SK-N-SH (cell line): ENCODE results near the gene SV2A. TPM values are rescaled to one million over a fixed set of nuclear protein-coding genes. Genes with fewer than 3 reads are reported as not detected.
A peak's percentile ranks its signal among the peaks of the same experiment; 100 is the strongest.

Source experiments
- CTCF ChIA-PET: fragments of 300-600, 350-600 bp; formaldehyde crosslinking; extraction: SDS; loops from one replicate; lab custom pipeline; 2021; lab: Yijun Ruan, JAX
- POLR2A ChIA-PET: fragments of 350-600 bp; sonication (Branson Sonifier 250); formaldehyde crosslinking; extraction: SDS; loops from one replicate; lab custom pipeline; 2020; ENCODE audit warnings: antibody characterized with exemption, inconsistent platforms; lab: Yijun Ruan, JAX
- DNase-seq: peaks from one replicate; pipeline ENCODE4 v3.0.0; 2012
- H2AFZ ChIP-seq: fragments of 200-600 bp; sonication (generic); 2 replicates; pipeline ENCODE4 v1.8.1; 2016; ENCODE audit warnings: antibody characterized with exemption, mild to moderate bottlenecking, low read depth
- H3F3A ChIP-seq: fragments of 200-600 bp; sonication (generic); replicated peaks from 2 replicates; pipeline ENCODE3; 2016; ENCODE audit warnings: antibody characterized with exemption, mild to moderate bottlenecking; ENCODE audit not compliant: insufficient read depth
- H3K27ac ChIP-seq, 2 experiments: fragments of 200-500 bp in 1 of 2; fragments of 200-600 bp in 1 of 2; sonication (Bioruptor generic) in 1 of 2; sonication (generic), shearing (Covaris generic) in 1 of 2; 2 replicates each; pipeline versions ENCODE4 v1.5.1 to v1.6.1; 2014 to 2016; ENCODE audit warnings: low read depth in 2 of 2, inconsistent platforms in 1 of 2, low read length in 1 of 2, mild to moderate bottlenecking in 1 of 2, mixed read lengths in 1 of 2
- H3K27me3 ChIP-seq: fragments of 200-600 bp; sonication (generic), shearing (Covaris generic); 2 replicates; pipeline ENCODE4 v1.6.1; 2016; ENCODE audit warnings: mixed run types; ENCODE audit not compliant: insufficient read depth
- H3K36me3 ChIP-seq, 2 experiments: fragments of 200-500 bp in 1 of 2; fragments of 200-600 bp in 1 of 2; sonication (Bioruptor generic) in 1 of 2; sonication (generic) in 1 of 2; replicated peaks in 1 of 2; 2 replicates each; pipeline versions ENCODE3 to v1.5.1; 2014 to 2016; ENCODE audit warnings: low read length in 1 of 2, mild to moderate bottlenecking in 1 of 2; ENCODE audit not compliant: insufficient read depth in 2 of 2, control insufficient read depth in 1 of 2
- H3K4me1 ChIP-seq, 2 experiments: fragments of 200-500 bp in 1 of 2; fragments of 200-600 bp in 1 of 2; sonication (Bioruptor generic) in 1 of 2; sonication (generic), shearing (Covaris generic) in 1 of 2; 2 replicates each; pipeline versions ENCODE4 v1.5.1 to v1.6.1; 2014 to 2016; ENCODE audit warnings: low read depth in 1 of 2, low read length in 1 of 2, mixed run types in 1 of 2; ENCODE audit not compliant: insufficient read depth in 2 of 2, control insufficient read depth in 1 of 2
- H3K4me2 ChIP-seq: fragments of 200-600 bp; sonication (generic), shearing (Covaris generic); 2 replicates; pipeline ENCODE4 v1.6.1; 2017; ENCODE audit warnings: mixed run types
- H3K4me3 ChIP-seq, 2 experiments: fragments of 200-500 bp in 1 of 2; fragments of 200-600 bp in 1 of 2; sonication (Bioruptor generic) in 1 of 2; sonication (generic), shearing (Covaris generic) in 1 of 2; 2 replicates each; pipeline versions ENCODE4 v1.5.1 to v1.8.1; 2014 to 2016; ENCODE audit warnings: low read depth in 2 of 2, inconsistent platforms in 1 of 2, low read length in 1 of 2, mild to moderate bottlenecking in 1 of 2, mixed read lengths in 1 of 2, moderate library complexity in 1 of 2
- H3K79me2 ChIP-seq: fragments of 200-600 bp; sonication (generic); 2 replicates; pipeline ENCODE4 v1.8.1; 2017; ENCODE audit warnings: mild to moderate bottlenecking; ENCODE audit not compliant: insufficient read depth
- H3K9ac ChIP-seq: fragments of 200-600 bp; sonication (generic); 2 replicates; pipeline ENCODE4 v1.6.1; 2017; ENCODE audit warnings: mixed run types
- H3K9me2 ChIP-seq: fragments of 200-600 bp; sonication (generic); 2 replicates; pipeline ENCODE4 v1.6.1; 2017; ENCODE audit warnings: mixed run types
- H3K9me3 ChIP-seq: fragments of 200-600 bp; sonication (generic); 2 replicates; pipeline ENCODE4 v1.6.1; 2017; ENCODE audit warnings: mixed run types, mild to moderate bottlenecking, moderate library complexity
- H4K20me1 ChIP-seq: fragments of 200-600 bp; sonication (generic); 2 replicates; pipeline ENCODE4 v1.6.1; 2017; ENCODE audit warnings: mild to moderate bottlenecking, mixed run types; ENCODE audit not compliant: insufficient read depth
- ELF1 ChIP-seq: IDR thresholded peaks from 2 replicates; pipeline ENCODE4 v1.4.0; 2012
- FOXJ3 ChIP-seq: sonication (generic); formaldehyde crosslinking; IDR thresholded peaks from 2 replicates; pipeline ENCODE4 v1.5.1; 2020; ENCODE audit warnings: mild to moderate bottlenecking, missing genetic modification reagents
- GATA2 ChIP-seq: sonication (generic); formaldehyde crosslinking; IDR thresholded peaks from 2 replicates; pipeline ENCODE4 v1.5.0; 2020; ENCODE audit warnings: mild to moderate bottlenecking, missing genetic modification reagents
- IRF3 ChIP-seq: fragments of 150-350 bp; IDR thresholded peaks from 2 replicates; pipeline ENCODE4 v1.6.1; 2016; ENCODE audit warnings: mild to moderate bottlenecking, low read depth, low read length
- JUND ChIP-seq: IDR thresholded peaks from 2 replicates; pipeline ENCODE4 v1.4.0; 2012
- MAX ChIP-seq: IDR thresholded peaks from 2 replicates; pipeline ENCODE4 v1.4.0; 2012; ENCODE audit warnings: low read depth
- MXI1 ChIP-seq: IDR thresholded peaks from 2 replicates; pipeline ENCODE4 v1.6.1; 2012; ENCODE audit warnings: mild to moderate bottlenecking, low read depth, low read length, improper control_type of control experiment
- NRF1 ChIP-seq: IDR thresholded peaks from 2 replicates; pipeline ENCODE4 v1.6.1; 2012; ENCODE audit warnings: low read depth, mild to moderate bottlenecking, low read length
- POLR2AphosphoS5 ChIP-seq: IDR thresholded peaks from 2 replicates; pipeline ENCODE4 v1.6.1; 2012; ENCODE audit warnings: low read depth, low read length
- RAD21 ChIP-seq: IDR thresholded peaks from 2 replicates; pipeline ENCODE4 v1.6.1; 2012; ENCODE audit warnings: mild to moderate bottlenecking, low read length
- RCOR1 ChIP-seq: fragments of 150-350 bp; IDR thresholded peaks from 2 replicates; pipeline ENCODE4 v1.6.1; 2017; ENCODE audit warnings: antibody characterized with exemption, low read length
- RXRA ChIP-seq: IDR thresholded peaks from 2 replicates; pipeline ENCODE4 v1.4.0; 2012; ENCODE audit warnings: low read depth, mild to moderate bottlenecking, borderline replicate concordance
- SIN3A ChIP-seq: IDR thresholded peaks from 2 replicates; pipeline ENCODE4 v1.6.1; 2012; ENCODE audit warnings: low read depth, mild to moderate bottlenecking, low read length, moderate library complexity, borderline replicate concordance
- SMC3 ChIP-seq: IDR thresholded peaks from 2 replicates; pipeline ENCODE4 v1.6.1; 2012; ENCODE audit warnings: low read depth, low read length, improper control_type of control experiment
- TEAD4 ChIP-seq: IDR thresholded peaks from 2 replicates; pipeline ENCODE4 v1.4.0; 2012; ENCODE audit warnings: mild to moderate bottlenecking, borderline replicate concordance; ENCODE audit not compliant: insufficient read depth
- USF1 ChIP-seq: IDR thresholded peaks from 2 replicates; pipeline ENCODE4 v1.4.0; 2012; ENCODE audit warnings: low read depth, borderline replicate concordance
- WGBS: methylation state at CpG from one replicate; pipeline ENCODE4 v1.1.6; 2017; ENCODE audit warnings: low lambda C conversion rate; 5-methylcytosine and 5-hydroxymethylcytosine counted together
- polyA plus RNA-seq, 3 experiments: library from polyadenylated mRNA; depleted of rRNA; stranded (reverse); fragments of >200 nt; gene quantifications; 2 replicates each; pipeline ENCODE4 v1.2.3, GENCODE V29; 2012

SV2A gene
- polyA plus RNA-seq, 1 of the 3 experiments (the other 2 are of a cell fraction) = 22.7 TPM

- TF ChIP-seq RXRA (no peak), SMC3 (no peak), USF1 (no peak), RCOR1 (no peak), MAX (no peak), JUND (no peak), MXI1 (no peak), IRF3 (no peak), FOXJ3 (CRISPR knock-in tag) (no peak), TEAD4 (no peak)
- Histone ChIP-seq H3K4me2 (peak overlapping the region; percentile 80; the same call in 1 of the 2 replicates), H2AFZ (no peak overlapping the region), H3K36me3 (peaks cover 35 to 47% of the 10 kb centered on the region in 2 experiments), H3K4me3 (0 out of 4 replicates have a peak overlapping the region, but pooled peaks of 1 of the 2 experiments have one; percentile 95), H3K27ac (no peak overlapping the region), H3K9ac (no peak overlapping the region), H3K4me1 (peaks cover 14 to 26% of the 10 kb centered on the region in 2 experiments), H3F3A (peaks cover 15% of the 10 kb centered on the region), H4K20me1 (peaks cover 10% of the 10 kb centered on the region; the same call in 1 of the 2 replicates), H3K9me2 (no peaks in the 10 kb centered on the region), H3K79me2 (peaks cover 38% of the 10 kb centered on the region), H3K9me3 (no peaks in the 10 kb centered on the region), H3K27me3 (no peaks in the 10 kb centered on the region)
- POLR2A ChIA-PET = interaction anchor here (1.8 kb wide), 1 partner anchor 38 kb away, joined by 4 read pairs; a partner anchor contains a TSS
- WGBS = 91% methylated on average over 3 of the region's 3 CpGs
- CTCF ChIA-PET = interaction anchor here (1.6 kb wide), 1 partner anchor 36 kb away, joined by 4 read pairs; no protein-coding TSS in a partner anchor
- no peak for DNase-seq
Observed at GRCh38 chr1:149925345-149925744, 7.7 kb upstream of the SV2A start.

- H3K79me2 ChIP-seq = peaks cover 38% of the 10 kb centered on the region
- no peaks in the 10 kb centered on the region for H3K9me2 ChIP-seq
- POLR2A ChIA-PET = no interaction called here
- peaks cover 10% of the 10 kb centered on the region; the same call in 1 of the 2 replicates for H4K20me1 ChIP-seq
- 91% methylated on average over 10 of the region's 10 CpGs for WGBS
- TF ChIP-seq TEAD4 (no peak), MAX (no peak), POLR2AphosphoS5 (no peak), NRF1 (no peak), GATA2 (CRISPR knock-in tag) (no peak), SIN3A (no peak), RAD21 (no peak), ELF1 (no peak)
- peaks cover 18% of the 10 kb centered on the region for H3F3A ChIP-seq
- H3K27ac ChIP-seq = no peak overlapping the region
- H3K4me1 ChIP-seq = peaks cover 11 to 28% of the 10 kb centered on the region in 2 experiments
- no peak overlapping the region for H3K9ac ChIP-seq
- CTCF ChIA-PET = interaction anchor here (1.6 kb wide), 1 partner anchor 35 kb away, joined by 4 read pairs; no protein-coding TSS in a partner anchor
- H3K4me2 ChIP-seq = no peak overlapping the region
- H2AFZ ChIP-seq = no peak overlapping the region
- H3K4me3 ChIP-seq = no peak overlapping the region
- H3K36me3 ChIP-seq = peaks cover 35 to 45% of the 10 kb centered on the region in 2 experiments
- no peaks in the 10 kb centered on the region for H3K9me3 ChIP-seq
- no peaks in the 10 kb centered on the region for H3K27me3 ChIP-seq
- DNase-seq = no peak
Observed at GRCh38 chr1:149923626-149924025, 6.0 kb upstream of the SV2A start.
